Testis (tissue), 3 donors: ENCODE results near the gene STARD9. TPM values are rescaled to one million over a fixed set of nuclear protein-coding genes. Genes with fewer than 3 reads are reported as not detected.
A peak's percentile ranks its signal among the peaks of the same experiment; 100 is the strongest.

Experiments
- DNase-seq: peaks from one replicate; pipeline ENCODE4 v3.0.0-alpha.2; 2019
- H3K27ac ChIP-seq, 2 donors: fragments of 200-600 bp; sonication (generic); one replicate each; pipeline ENCODE4 v1.5.1; 2019
- H3K27me3 ChIP-seq: fragments of 200-600 bp; sonication (generic); one replicate; pipeline ENCODE4 v1.5.1; 2019
- H3K36me3 ChIP-seq: fragments of 200-600 bp; sonication (generic); one replicate; pipeline ENCODE4 v1.5.1; 2017; ENCODE audit warnings: low read depth; ENCODE audit errors: missing control alignments
- H3K4me1 ChIP-seq: fragments of 200-600 bp; sonication (generic); one replicate; pipeline ENCODE4 v1.5.1; 2019
- H3K4me3 ChIP-seq, 2 donors: fragments of 200-600 bp; sonication (generic); one replicate each; pipeline ENCODE4 v1.5.1; 2017 to 2019
- H3K9me3 ChIP-seq: fragments of 200-600 bp; sonication (generic); one replicate; pipeline ENCODE4 v1.5.1; 2017
- POLR2A ChIP-seq: fragments of 450-650 bp; IDR thresholded peaks from one replicate; pipeline ENCODE4 v1.6.1; 2017; ENCODE audit warnings: antibody characterized with exemption, mild to moderate bottlenecking, moderate library complexity
- WGBS, 2 donors: methylation state at CpG; one replicate each; pipeline ENCODE4 v1.1.5; 2018; 5-methylcytosine and 5-hydroxymethylcytosine counted together
- intact Hi-C: fragments of 100-400 bp; cut with DNase I; formaldehyde crosslinking; loops from one replicate; pipeline ENCODE4 v1.15.1; 2023; ENCODE audit warnings: low total_unique reads
- polyA plus RNA-seq: library from polyadenylated mRNA; stranded (reverse); fragments of 350-450 nt; fragmentation: Illumina TruSeq; extraction: RNeasy Lipid Tissue Mini Kit (QIAGEN cat#74804); gene quantifications from one replicate; pipeline ENCODE4 v1.2.3, GENCODE V29; 2014; ENCODE audit warnings: low read depth, low replicate concordance; ENCODE audit not compliant: insufficient read depth
- total RNA-seq, 2 donors: library from RNA; depleted of rRNA; stranded (reverse); fragments of >200 nt; gene quantifications; one replicate each; pipeline ENCODE4 v1.2.3, GENCODE V29; 2016
- TF ChIP-seq, protein P1 (sequence below), 3 experiments: fragments of 450-650 bp in 2 of 3; fragments of 200-600 bp in 1 of 3; sonication (generic) in 1 of 3; IDR thresholded peaks; one replicate each; pipeline ENCODE4 v1.5.1; 2016 to 2019; ENCODE audit warnings: antibody characterized with exemption in 3 of 3, mild to moderate bottlenecking in 2 of 3, moderate library complexity in 1 of 3

The STARD9 gene
- total and polyA plus RNA-seq, 3 donors from 2014 or later: 41.1 to 137 (median 132) TPM

DNA sequence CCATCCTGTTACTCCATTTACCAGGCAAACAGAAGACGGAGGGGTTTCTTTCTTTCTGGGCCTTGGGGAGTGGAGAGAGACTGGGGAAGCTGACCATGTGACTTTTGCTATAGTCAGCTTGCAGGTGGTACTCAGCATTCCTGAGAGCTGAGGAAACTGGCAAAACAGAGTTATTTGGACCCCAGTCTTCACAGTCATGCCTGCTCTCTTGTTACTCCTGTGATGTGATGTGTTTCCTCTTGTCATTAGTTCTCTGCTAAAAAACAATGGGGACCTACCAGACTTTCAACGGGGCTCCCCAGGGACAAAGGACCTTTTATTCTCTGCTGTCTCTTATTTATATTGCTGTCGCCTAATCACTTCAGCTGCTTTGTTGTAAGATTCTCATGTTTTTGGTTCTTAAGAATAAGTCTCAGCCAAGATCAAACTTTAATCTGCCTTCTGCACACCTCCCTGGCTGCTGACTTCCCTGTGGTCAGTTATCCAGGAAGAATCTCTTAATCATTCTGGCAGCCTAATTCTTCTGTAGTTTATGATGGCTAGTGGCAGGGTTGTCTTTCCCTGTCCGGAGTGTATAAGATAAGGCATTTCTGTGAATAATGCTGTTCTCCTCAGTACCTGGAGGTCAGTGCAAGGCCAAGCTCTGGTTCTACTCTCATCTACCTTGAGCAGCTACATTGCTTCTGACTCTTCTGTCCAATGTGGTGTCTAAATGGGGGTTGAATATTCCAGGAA is 8.8 kb downstream of the STARD9 start:
- DNase-seq: no peak
- peaks cover 45% of the 10 kb centered on the region for H3K4me1 ChIP-seq
- H3K4me3 ChIP-seq: no peak overlapping the region
- no peak for TF ChIP-seq POLR2A
- TF ChIP-seq, protein P1, sequence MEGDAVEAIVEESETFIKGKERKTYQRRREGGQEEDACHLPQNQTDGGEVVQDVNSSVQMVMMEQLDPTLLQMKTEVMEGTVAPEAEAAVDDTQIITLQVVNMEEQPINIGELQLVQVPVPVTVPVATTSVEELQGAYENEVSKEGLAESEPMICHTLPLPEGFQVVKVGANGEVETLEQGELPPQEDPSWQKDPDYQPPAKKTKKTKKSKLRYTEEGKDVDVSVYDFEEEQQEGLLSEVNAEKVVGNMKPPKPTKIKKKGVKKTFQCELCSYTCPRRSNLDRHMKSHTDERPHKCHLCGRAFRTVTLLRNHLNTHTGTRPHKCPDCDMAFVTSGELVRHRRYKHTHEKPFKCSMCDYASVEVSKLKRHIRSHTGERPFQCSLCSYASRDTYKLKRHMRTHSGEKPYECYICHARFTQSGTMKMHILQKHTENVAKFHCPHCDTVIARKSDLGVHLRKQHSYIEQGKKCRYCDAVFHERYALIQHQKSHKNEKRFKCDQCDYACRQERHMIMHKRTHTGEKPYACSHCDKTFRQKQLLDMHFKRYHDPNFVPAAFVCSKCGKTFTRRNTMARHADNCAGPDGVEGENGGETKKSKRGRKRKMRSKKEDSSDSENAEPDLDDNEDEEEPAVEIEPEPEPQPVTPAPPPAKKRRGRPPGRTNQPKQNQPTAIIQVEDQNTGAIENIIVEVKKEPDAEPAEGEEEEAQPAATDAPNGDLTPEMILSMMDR (IDR thresholded peaks at IDR 0.05): no peak
- H3K9me3 ChIP-seq: no peaks in the 10 kb centered on the region
- H3K27ac ChIP-seq: peak overlapping the region; percentile 76 to 78
- intact Hi-C loops: no loop called here
- WGBS, 2 donors: 40 to 52% methylated on average over 4 of the region's 4 CpGs
- H3K36me3 ChIP-seq: no peaks in the 10 kb centered on the region
- no peaks in the 10 kb centered on the region for H3K27me3 ChIP-seq

DNA sequence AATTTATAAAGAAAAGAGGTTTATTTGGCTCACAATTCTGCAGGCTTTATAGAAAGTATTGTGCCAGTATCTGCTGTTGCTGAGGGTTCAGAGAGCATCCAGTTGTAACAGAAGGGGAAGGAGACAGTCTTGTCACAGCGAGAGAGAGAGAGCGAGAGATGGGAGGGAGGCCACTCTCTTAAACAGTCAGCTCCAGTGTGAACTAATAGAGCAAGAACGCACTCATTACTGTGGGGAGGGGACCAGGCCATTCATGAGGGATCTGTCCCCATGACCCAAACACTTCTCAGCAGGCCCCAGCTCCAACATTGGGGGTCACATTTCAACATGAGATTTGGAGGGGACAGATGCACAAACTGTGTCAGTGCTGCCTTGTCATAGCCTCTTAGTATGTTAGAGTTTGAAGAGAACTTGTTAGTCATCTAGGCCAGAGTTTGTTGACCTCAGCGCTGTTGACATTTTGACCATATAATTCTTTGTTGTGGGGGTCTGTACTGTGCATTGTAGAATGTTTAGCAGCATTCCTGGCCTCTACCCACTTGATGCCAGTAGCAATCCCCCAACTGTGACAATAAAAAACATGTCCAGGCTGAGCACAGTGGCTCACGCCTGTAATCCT is 15.3 kb downstream of the STARD9 start:
- H3K9me3 ChIP-seq: no peaks in the 10 kb centered on the region
- H3K27me3 ChIP-seq: no peaks in the 10 kb centered on the region
- H3K4me3 ChIP-seq: no peak overlapping the region
- 86 to 93% methylated on average over 5 of the region's 5 CpGs for WGBS, 2 donors
- intact Hi-C loops: no loop called here
- H3K4me1 ChIP-seq: peaks cover 35% of the 10 kb centered on the region
- no peaks in the 10 kb centered on the region for H3K36me3 ChIP-seq
- no peak for DNase-seq
- TF ChIP-seq, protein P1 (IDR thresholded peaks at IDR 0.05): no peak
- TF ChIP-seq POLR2A: no peak
- peak overlapping the region in 1 of 2 donors; percentile 48 for H3K27ac ChIP-seq

DNA sequence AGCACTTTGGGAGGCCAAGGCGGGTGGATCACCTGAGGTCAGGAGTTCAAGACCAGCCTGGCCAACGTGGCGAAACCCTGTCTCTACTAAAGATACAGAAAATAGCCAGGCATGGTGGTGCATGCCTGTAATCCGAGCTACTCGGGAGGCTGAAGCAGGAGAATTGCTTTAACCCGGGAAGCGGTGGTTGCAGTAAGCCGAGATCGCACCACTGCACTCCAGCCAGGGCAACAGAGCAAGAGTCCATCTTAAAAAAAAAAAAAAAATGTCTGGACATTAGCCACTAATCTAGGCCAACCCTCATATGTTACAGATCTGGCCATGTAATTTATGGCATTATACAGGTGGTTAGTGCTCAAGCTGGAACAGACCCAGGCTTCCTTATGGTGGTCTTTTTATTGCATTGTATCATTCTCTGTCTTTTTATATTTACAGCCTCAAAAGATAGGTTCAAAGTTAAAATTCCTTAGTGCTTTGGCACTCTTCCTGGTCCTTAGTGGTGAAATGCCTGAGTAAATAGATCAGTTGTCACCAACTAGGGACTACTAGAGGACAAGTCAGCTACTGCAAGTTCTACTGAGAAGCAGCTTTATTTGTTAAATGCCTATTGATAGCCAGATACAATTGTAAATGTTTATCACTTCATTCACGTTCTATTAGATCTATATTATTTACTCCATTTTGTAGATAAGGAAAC is 16.0 kb downstream of the STARD9 start:
- H3K9me3 ChIP-seq: no peaks in the 10 kb centered on the region
- no peaks in the 10 kb centered on the region for H3K27me3 ChIP-seq
- peaks cover 42% of the 10 kb centered on the region for H3K4me1 ChIP-seq
- peak overlapping the region in 1 of 2 donors; percentile 88 for H3K27ac ChIP-seq
- H3K36me3 ChIP-seq: no peaks in the 10 kb centered on the region
- TF ChIP-seq, protein P1 (IDR thresholded peaks at IDR 0.05): peak in 1 of 3 experiments; percentile 26
- TF ChIP-seq POLR2A: no peak
- no peak for DNase-seq
- intact Hi-C loops: no loop called here
- H3K4me3 ChIP-seq: no peak overlapping the region
- 87 to 89% methylated on average over 10 of the region's 10 CpGs for WGBS, 2 donors

DNA sequence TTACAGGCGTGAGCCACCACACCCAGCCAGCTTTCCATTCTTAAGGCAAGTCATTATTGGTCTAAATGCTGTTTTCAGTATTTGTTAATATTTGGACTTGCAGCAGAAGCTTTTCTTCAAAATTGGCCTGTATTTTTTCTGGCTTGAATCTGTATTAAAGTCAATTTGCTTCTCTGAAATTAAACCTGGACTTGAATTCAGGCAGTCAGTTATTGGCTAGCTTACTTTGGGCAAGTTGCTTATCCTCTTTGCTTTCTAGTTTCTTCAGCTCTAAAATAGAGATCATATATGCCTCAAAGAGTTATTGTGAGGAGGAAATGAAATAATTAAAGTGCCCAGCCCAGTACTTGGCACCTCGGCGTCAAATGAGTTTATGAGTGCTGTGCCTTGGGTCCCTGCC is 17.3 kb downstream of the STARD9 start:
- H3K4me1 ChIP-seq: peaks cover 50% of the 10 kb centered on the region
- intact Hi-C loops: no loop called here
- H3K27ac ChIP-seq: peak overlapping the region; percentile 81 to 88
- no peak for TF ChIP-seq POLR2A
- TF ChIP-seq, protein P1 (IDR thresholded peaks at IDR 0.05): no peak
- no peak for DNase-seq
- no peaks in the 10 kb centered on the region for H3K36me3 ChIP-seq
- no peak overlapping the region for H3K4me3 ChIP-seq
- no peaks in the 10 kb centered on the region for H3K27me3 ChIP-seq
- 53 to 66% methylated on average over 3 of the region's 3 CpGs for WGBS, 2 donors
- H3K9me3 ChIP-seq: no peaks in the 10 kb centered on the region
